Activated CD8-positive, alpha-beta memory T cell treated with anti-CD3 and anti-CD28 coated beads, Interleukin-2, amount 50 U/mL, for 24 hours (primary cell): ENCODE data around the gene NOC4L.

Experiments
- DNase-seq: peaks from one replicate; pipeline ENCODE4 v3.0.0-alpha.2; 2020; ENCODE audit errors: extremely low read depth

Gene NOC4L

DNA sequence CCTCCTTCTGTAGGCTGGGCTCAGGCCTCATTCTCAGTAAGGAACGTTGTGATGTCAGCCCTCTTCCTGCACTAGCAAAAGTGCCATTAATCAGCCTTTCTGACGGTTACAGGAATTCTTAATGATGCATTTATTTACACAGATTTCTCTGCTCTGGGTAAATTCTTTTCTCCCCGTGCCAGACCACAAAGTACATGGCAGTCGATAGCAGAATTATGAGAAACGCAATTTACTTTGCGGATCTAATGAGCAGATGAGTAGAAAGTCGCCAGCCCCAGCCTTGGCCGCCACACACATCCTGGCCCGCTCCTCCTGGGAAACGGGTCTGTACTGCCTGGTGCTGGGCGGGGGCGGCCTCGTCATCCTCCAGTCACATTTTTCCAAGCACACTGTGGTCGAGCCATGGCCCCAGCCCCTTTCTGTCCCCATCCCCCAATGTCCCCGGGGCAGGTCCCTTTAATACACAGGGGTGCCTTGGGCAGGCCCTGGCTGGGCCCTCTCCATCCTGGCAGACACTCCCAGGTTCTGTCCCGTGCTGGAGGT is 25.9 kb downstream of the NOC4L start:
- no peak for DNase-seq

DNA sequence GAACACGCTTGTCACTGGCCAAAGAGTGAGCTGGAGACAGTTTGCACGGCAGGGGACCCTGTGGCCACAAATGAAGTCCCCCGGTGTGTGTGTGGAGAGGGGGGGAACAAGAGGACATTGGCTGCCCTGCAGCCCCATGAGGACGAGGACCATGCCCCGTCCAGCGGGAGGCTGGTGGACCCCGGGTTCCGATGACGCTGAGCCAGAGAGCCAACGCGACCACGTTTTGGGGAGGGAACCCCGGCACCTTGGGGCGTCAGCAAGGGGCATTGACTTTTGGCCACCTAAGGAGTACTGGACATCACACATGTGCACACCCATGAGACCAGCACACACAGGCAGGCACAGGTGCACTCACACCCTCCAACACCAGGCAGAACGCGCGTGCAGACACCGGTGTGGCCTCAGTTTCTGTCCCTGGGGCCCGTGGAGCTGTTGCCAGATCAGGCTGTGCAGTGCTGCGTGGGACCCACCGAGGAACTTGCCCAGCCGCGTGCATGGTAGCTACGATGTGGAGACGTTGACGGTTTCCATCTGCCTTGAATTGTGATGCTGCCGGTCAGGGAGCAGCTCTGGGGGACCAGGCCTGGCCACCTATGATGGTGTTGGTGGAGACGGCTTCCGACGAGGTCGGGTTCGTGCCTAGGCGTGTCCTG is 26.5 kb downstream of the NOC4L start:
- DNase-seq = no peak

- DNase-seq = no peak
Observed at GRCh38 chr12:132171293-132171967, 27.2 kb downstream of the NOC4L start.

GRCh38 chr12:132171968-132172521 is 27.8 kb downstream of the NOC4L start:
- no peak for DNase-seq

GRCh38 chr12:132172619-132173018 is 28.4 kb downstream of the NOC4L start:
- no peak for DNase-seq

GRCh38 chr12:132173135-132174014 is 29.1 kb downstream of the NOC4L start:
- no peak for DNase-seq

- DNase-seq = no peak
Observed at GRCh38 chr12:132174015-132174838, 30.0 kb downstream of the NOC4L start.

- no peak for DNase-seq
Observed at GRCh38 chr12:132174839-132175490, 30.7 kb downstream of the NOC4L start.

- no peak for DNase-seq
Observed at GRCh38 chr12:132175496-132176384, 31.5 kb downstream of the NOC4L start.

- no peak for DNase-seq
Observed at GRCh38 chr12:132176385-132176919, 32.2 kb downstream of the NOC4L start.

- DNase-seq = no peak
Observed at GRCh38 chr12:132176920-132177551, 32.8 kb downstream of the NOC4L start.

GRCh38 chr12:132178316-132178715 is 34.1 kb downstream of the NOC4L start:
- no peak for DNase-seq

- no peak for DNase-seq
Observed at GRCh38 chr12:132178801-132179401, 34.6 kb downstream of the NOC4L start.

GRCh38 chr12:132179431-132180362 is 35.4 kb downstream of the NOC4L start:
- no peak for DNase-seq

DNA sequence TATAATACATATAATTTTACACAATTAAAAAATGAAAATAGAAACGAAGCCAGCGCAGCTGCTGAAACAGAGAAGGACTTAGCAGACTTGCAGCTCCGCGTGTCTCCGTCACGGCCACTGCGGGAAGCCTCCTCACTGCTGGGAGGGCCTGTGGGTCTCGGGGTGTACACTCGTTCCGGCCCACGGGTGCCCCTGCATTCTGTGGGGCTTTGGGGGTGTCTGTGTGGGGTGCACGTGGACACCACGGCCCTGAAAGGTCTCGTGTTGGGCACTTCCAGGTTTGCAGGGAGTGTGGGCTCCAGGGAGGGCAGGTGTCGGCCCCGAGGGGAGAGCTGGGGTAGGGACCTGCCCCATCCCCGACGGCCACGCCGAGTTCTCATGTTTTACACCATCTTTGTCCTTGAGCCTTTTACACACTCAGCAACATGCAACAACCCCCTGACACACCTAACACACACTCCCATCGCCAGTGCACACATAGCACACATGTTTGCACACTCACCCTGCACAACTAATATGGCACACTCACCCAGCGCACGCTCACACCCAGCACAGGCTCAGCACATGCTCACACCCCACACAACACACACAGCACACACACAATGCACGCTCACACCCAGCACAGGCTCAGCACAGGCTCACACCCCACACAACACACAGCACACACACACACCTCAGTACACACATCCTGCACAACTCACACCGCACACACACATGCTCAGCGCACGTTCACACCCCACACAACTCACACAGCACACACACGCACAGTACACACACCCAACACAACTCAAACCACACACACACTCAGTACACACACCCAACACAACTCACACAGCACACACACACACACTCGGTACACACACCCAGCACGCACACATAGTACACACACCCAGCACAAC is 36.6 kb downstream of the NOC4L start:
- DNase-seq = no peak

- no peak for DNase-seq
Observed at GRCh38 chr12:132181570-132182200, 37.4 kb downstream of the NOC4L start.
